GM18508 (cell line): ENCODE measurements around the gene IPPK.

Experiments used
- ATAC-seq: cut with Tn5 transposase; IDR thresholded peaks from one replicate; pipeline ENCODE4 v1.9.1; 2021; ENCODE audit warnings: moderate number of reproducible peaks; ENCODE audit not compliant: insufficient read depth, unreplicated experiment

The IPPK gene

GRCh38 chr9:92617195-92617813 lies 52.6 kb downstream of the IPPK start:
- ATAC-seq: no peak

GRCh38 chr9:92616655-92617111 lies 53.2 kb downstream of the IPPK start:
- no peak for ATAC-seq

GRCh38 chr9:92616199-92616641 lies 53.7 kb downstream of the IPPK start:
- ATAC-seq: no peak

- ATAC-seq: no peak
Observed at GRCh38 chr9:92615790-92616189, 54.1 kb downstream of the IPPK start.

- ATAC-seq: no peak
Observed at GRCh38 chr9:92614763-92615461, 55.0 kb downstream of the IPPK start.

GRCh38 chr9:92614123-92614510 lies 55.8 kb downstream of the IPPK start:
- no peak for ATAC-seq

- no peak for ATAC-seq
Observed at GRCh38 chr9:92613268-92614122, 56.4 kb downstream of the IPPK start.

- ATAC-seq: no peak
Observed at GRCh38 chr9:92612816-92613215, 57.1 kb downstream of the IPPK start.

- ATAC-seq: no peak
Observed at GRCh38 chr9:92612292-92612691, 57.6 kb downstream of the IPPK start.

GRCh38 chr9:92611621-92612285 lies 58.2 kb downstream of the IPPK start:
- no peak for ATAC-seq

- no peak for ATAC-seq
Observed at GRCh38 chr9:92610470-92611420, 59.2 kb downstream of the IPPK start.

- no peak for ATAC-seq
Observed at GRCh38 chr9:92608909-92609445, 61.0 kb downstream of the IPPK start.

GRCh38 chr9:92608241-92608908 lies 61.6 kb downstream of the IPPK start:
- ATAC-seq: no peak

- no peak for ATAC-seq
Observed at GRCh38 chr9:92607773-92608172, 62.2 kb downstream of the IPPK start.

GRCh38 chr9:92607088-92607487 lies 62.8 kb downstream of the IPPK start:
- ATAC-seq: no peak

GRCh38 chr9:92605224-92605623 lies 64.7 kb downstream of the IPPK start:
- no peak for ATAC-seq

GRCh38 chr9:92603990-92604389 lies 65.9 kb downstream of the IPPK start:
- ATAC-seq: no peak

- no peak for ATAC-seq
Observed at GRCh38 chr9:92603100-92603499, 66.8 kb downstream of the IPPK start.

- no peak for ATAC-seq
Observed at GRCh38 chr9:92602413-92602812, 67.5 kb downstream of the IPPK start.
